HG03025 (cell line): ENCODE results near the gene SDC1.
"Not testable (repeated sequence)": the region's sequence is repeated elsewhere in the genome, so short reads cannot be mapped to it uniquely, and the experiment has no call there.

Source experiments
- ATAC-seq: cut with Tn5 transposase; IDR thresholded peaks from one replicate; pipeline ENCODE4 v1.9.1; 2021; ENCODE audit warnings: mild to moderate bottlenecking, moderate library complexity; ENCODE audit not compliant: unreplicated experiment, low FRiP score

SDC1 gene

DNA sequence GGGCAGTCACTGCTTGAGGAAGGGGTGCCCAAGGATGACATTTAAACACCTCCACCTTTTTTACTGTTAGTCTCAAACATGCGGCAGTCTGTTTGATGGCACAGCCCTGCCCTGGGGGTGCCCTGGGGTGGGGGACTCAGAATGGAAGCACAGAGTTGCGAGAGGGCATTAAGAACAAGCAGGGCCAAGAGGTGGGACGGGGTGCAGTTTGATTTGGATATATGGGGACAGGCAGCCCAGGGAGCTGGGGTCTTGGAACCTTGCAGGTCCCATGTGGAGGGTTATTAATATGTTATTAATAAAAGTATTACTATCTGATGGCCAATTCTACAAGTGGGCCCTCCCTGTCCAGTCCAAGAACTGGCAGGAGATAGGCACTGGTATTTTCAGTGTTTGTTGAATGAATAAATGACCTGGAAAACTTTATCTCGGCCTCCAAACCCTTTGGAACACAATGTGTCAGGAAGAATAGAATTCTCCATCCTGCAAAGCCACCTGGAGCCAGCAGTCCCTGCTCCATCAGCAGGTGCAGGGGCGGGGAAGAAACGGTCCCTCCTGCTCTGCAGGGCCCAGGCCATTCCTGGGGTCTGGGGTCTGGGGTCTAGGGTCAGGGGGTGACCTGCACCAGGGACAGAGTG lies 25.2 kb downstream of the SDC1 start:
- no peak for ATAC-seq

DNA sequence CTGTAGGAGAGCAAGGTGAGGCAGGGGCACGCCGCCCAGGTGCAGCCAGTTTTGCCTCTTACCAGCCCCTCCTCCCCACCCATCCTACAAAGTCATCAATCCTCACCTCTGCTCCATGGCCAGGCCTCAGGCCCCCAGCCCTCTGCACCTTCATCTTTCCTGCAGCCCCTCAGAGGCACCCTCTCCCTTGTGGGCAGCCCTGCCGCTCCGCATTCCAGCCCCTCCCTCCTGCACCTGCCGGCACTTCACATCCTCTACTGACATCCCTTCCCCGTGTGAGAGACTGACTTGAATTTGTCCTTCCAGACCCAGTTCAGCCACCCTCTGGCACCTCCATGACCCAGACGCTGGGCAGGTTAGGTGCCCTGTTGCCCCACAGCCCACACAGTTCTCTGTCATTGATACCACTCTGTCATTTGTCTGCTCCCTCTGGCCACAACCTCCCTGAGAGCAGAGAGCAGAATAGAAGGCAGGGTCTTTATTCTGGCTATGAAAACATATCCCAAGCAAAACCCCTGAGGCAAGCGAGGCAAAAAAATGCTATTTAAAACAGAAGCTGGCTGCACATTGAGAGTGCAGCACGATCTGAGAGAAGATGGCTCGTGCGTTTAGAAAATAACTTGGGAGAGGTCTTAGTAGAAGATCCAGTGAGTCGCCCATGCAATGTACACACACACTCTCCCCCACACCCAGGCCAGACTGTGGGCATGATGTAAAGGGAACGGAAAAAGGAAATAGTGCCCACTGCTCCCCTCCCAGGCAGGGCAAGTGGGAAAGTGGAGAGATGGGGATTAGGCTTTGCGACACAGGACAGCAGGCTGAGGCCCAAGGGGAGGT lies 25.9 kb downstream of the SDC1 start:
- ATAC-seq, result no peak

GRCh38 chr2:20198001-20198400 lies 26.9 kb downstream of the SDC1 start:
- no peak for ATAC-seq

DNA sequence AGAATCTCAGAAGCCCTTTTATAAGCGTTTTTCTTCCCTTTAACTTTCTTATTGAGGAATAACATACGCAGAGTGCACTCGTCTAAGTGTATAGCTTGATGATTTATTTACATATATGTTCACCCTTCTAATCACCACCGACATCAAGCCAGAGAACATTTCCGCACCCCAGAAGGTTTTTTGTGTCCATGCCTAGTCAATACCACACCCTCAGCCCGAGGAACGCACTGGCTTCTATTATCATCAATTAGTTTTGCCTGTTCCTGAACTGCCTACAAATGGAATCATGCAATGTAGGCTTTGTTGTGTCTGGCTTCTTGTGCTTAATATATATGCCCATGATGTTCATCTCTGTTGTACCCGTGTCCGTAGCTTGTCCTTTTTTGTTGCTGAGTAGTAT lies 27.7 kb downstream of the SDC1 start:
- ATAC-seq, result no peak

DNA sequence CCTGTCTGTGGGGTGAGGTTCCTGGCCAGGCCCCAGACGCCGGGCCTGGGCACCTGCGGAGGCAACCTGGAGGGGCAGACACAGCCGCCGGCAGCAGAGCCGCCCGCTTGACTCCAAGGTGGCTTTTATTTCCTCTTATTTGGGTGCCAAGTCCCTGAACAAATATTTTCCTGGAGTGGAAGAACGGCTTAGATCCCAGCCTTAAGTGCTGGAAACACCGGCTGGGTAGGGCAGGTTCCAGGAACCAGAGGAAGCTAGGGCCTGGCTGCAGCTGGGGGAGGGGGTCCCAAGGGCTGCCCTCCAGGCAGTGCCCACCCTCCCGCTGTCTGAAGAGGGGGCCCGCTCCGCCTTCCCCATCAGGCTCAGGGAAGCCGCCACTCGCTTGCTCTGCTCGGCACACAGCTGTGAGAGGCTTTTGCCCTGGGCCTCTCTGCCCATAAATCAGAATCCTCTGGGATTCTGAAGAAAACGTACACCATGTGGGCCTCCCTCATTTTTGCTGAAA lies 28.2 kb downstream of the SDC1 start:
- ATAC-seq, result no peak

DNA sequence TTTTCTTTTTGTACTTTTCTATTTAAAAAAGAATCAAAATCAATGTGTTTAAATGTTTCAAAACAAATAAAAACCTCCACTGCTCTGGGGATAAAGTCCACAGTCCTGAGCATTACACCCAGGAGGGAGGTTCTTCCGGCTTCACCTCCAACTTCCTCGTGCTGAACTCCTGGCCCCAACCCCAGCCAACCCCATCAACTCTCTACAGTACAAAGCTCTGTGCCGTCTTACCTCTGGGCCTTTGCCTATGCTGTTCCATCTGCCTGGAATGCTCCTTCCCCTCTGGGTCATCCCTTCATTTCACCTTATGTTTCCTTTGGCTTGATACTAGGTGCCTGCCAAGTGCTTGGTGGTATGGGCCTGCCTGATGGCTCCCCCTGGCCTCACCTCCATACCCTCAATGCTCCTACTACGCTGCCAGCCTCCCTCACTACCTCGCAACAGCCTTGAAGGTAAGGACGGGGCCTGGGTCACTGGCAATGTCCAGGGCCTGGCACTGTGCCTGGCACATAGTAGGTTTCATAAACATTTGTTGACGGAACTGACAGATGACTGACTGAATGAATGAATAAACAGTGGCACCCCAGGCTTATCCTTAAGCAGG lies 28.8 kb downstream of the SDC1 start:
- ATAC-seq, result no peak

- no peak for ATAC-seq
These were observed 29.4 kb downstream of the SDC1 start for GRCh38 chr2:20195431-20196033.

DNA sequence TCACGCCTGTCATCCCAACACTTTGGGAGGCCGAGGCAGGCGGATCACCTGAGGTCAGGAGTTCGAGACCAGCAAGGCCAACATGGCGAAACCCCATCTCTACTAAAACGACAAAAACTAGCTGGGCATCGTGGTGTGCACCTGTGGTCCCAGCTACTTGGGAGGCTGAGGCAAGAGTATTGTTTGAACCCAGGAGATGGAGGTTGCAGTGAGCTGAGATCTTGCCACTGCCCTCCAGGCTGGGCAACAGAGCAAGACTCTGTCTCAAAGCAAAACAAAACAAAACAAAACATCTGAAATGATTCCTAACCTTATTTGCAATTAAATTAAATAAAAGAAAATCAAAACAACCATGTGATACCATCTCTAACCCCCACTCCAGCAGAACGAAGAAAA lies 29.9 kb downstream of the SDC1 start:
- not testable (repeated sequence) for ATAC-seq

- ATAC-seq, result no peak
These were observed 30.6 kb downstream of the SDC1 start for GRCh38 chr2:20194097-20195015.

DNA sequence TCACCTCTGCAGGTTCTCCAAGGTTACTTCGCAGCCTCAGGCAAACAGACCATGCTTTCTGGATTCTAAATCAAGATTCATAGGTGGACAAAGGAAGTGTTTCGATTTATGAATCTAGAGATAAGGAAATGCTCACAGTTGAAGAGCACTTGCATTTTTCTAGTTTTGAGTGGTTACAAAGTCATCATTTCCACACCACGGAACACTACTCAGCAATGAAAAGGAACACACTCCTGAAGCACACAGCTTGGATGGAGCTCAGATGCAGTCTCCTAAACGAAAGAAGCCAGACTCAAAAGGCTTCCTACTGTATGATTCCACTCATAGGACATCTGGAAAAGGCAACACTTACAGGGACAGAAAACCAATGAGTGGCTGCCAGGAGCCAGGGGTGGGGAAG lies 31.7 kb downstream of the SDC1 start:
- ATAC-seq, result no peak

- no peak for ATAC-seq
These were observed 32.1 kb downstream of the SDC1 start for GRCh38 chr2:20192781-20193180.

GRCh38 chr2:20191714-20192569 lies 33.0 kb downstream of the SDC1 start:
- ATAC-seq, result no peak

- ATAC-seq, result no peak
These were observed 33.8 kb downstream of the SDC1 start for GRCh38 chr2:20190876-20191713.

DNA sequence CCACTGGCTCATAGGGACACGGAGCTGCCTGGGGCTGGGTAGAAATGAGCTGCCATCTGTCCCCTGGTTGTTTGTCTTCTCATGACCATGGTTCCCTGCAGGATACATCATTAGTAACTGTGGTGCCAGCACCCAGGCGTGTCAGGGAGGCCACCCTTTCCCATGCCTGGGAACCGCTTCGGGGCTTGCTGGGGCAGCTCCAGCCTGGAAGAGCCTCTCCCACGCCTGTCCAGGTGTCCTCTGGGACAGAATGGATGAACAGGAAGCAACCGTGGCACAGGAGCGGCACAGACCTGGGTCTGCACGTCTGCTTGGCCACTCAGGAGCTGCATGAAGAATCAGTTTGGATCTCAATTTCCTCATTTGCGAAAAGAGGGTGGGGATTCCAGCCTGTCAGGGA lies 34.8 kb downstream of the SDC1 start:
- no peak for ATAC-seq

DNA sequence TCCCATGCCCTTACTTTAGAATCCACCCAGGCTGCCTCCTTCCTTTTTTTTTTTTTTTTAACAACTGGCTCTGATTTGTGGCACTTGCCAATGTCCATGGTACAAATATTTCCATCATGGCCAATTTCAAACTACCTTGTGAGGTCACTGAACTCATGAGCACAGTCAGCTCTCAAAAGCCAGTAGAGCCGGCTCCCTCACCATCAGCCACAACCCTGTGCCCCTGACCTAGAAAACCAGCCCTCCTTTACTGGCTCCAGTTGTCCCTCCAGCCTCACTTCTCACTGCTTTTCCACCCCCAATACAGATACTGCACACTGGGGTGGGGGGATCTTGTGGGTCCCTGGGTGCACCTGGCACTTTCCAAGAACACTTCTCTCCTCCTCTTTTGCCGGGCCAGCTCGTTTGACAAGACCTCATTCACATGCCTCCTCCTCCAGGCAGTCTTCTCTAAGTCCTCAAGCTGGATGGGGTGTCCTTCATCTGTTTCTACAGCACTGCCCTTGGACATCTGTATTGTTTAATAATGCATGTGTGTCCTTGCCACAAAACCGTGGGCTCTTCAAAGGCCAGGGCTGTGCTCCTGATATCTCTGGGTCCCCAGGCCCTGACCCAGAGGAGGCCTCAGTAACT lies 35.5 kb downstream of the SDC1 start:
- ATAC-seq, result no peak

- ATAC-seq, result no peak
These were observed 36.1 kb downstream of the SDC1 start for GRCh38 chr2:20188851-20189250.

- ATAC-seq, result no peak
These were observed 36.7 kb downstream of the SDC1 start for GRCh38 chr2:20188201-20188600.

GRCh38 chr2:20187331-20187730 lies 37.6 kb downstream of the SDC1 start:
- no peak for ATAC-seq
